ENCODE measurements around the gene IFIT3.
"Not testable (repeated sequence)": the region's sequence is repeated elsewhere in the genome, so short reads cannot be mapped to it uniquely, and the experiment has no call there.

Gene IFIT3

DNA sequence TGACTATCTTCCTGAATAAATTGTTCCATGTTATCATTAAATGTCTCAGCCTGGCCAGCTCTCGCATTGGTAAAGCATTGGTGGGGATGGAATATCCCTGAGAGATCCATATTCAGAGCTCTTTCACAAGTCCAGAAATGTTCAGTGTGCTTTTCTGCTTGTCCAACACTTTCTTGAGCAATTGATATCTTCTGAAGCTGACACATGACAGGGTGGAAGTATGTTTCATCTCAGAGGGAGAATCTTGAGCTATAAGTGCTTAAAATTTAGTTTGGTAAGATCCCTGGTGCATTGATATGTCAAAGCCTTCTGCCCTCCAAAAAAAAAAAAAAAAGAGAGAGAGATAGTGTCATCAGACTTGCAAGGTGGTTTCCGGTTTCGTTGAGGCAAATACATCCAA is 7.4 kb downstream of the IFIT3 start:
- no peak for DNase-seq (ENCODE audit: low read depth in 2 of 2)

DNA sequence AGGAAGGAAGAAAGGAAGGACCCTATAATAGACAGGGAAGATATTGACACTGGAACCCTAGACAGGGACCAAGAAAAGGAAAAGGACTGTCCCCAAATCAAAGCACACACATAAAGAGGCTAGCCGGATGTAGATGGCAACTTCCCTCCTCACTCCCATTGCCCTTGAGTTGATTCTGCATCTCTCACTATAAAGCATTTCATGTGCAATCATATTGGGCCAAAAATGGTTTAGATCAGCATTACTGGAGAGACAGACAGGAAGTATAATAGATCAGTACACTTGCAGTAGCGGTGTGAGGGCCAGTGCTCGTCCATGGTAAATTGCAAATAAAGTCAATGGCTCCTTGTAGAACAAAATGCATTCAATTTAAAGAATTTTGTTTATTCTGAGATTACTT is 8.4 kb downstream of the IFIT3 start:
- no peak for DNase-seq (ENCODE audit: low read depth in 2 of 2)

DNA sequence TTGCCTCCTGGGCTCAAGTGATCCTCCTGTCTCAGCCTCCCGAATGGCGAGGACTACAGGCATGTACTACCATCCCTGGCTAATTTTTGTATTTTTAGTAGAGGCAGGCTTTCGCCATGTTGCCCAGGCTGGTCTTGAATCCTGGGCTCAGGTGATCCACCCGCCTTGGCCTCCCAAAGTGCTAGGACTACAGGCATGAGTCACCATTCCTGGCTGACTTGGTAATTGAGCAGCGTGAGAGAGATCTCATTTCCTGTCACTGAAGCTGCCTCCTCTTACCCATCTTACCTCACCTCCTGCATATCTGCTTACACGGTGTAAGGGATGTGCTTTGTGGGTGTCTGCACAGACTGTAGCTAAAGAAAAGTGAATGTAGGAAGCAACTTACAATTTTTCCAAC is 9.7 kb downstream of the IFIT3 start:
- DNase-seq (ENCODE audit: low read depth in 2 of 2) = no peak

DNA sequence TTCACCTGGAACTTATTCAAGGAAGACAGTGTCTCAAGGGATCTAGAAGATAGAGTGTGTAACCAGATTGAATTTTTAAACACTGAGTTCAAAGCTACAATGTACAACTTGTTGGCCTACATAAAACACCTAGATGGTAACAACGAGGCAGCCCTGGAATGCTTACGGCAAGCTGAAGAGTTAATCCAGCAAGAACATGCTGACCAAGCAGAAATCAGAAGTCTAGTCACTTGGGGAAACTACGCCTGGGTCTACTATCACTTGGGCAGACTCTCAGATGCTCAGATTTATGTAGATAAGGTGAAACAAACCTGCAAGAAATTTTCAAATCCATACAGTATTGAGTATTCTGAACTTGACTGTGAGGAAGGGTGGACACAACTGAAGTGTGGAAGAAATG is 10.9 kb downstream of the IFIT3 start:
- no peak for DNase-seq (ENCODE audit: low read depth in 2 of 2)

DNA sequence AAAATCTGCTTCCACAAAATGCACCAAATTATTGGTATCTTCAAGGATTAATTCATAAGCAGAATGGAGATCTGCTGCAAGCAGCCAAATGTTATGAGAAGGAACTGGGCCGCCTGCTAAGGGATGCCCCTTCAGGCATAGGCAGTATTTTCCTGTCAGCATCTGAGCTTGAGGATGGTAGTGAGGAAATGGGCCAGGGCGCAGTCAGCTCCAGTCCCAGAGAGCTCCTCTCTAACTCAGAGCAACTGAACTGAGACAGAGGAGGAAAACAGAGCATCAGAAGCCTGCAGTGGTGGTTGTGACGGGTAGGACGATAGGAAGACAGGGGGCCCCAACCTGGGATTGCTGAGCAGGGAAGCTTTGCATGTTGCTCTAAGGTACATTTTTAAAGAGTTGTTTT is 12.1 kb downstream of the IFIT3 start:
- DNase-seq (ENCODE audit: low read depth in 2 of 2) = no peak

DNA sequence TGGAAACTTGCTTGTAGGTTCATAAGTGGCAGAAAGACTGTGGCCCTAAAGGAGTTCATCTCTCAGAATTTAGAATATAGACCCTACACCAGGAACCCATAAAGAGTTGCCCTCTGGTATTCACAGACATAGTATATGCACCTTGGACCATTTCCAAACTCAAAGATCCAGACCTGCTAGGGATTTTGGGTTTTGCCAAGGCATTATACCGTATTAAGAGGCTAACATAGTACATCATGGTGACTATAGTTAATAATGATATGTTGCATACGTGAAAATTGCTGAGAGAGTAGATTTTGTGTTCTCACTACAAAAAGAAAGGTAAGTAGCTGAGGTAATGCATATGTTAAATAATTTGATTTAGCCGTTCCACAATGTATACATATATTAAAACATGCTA is 13.9 kb downstream of the IFIT3 start:
- DNase-seq (ENCODE audit: low read depth in 2 of 2) = no peak

DNA sequence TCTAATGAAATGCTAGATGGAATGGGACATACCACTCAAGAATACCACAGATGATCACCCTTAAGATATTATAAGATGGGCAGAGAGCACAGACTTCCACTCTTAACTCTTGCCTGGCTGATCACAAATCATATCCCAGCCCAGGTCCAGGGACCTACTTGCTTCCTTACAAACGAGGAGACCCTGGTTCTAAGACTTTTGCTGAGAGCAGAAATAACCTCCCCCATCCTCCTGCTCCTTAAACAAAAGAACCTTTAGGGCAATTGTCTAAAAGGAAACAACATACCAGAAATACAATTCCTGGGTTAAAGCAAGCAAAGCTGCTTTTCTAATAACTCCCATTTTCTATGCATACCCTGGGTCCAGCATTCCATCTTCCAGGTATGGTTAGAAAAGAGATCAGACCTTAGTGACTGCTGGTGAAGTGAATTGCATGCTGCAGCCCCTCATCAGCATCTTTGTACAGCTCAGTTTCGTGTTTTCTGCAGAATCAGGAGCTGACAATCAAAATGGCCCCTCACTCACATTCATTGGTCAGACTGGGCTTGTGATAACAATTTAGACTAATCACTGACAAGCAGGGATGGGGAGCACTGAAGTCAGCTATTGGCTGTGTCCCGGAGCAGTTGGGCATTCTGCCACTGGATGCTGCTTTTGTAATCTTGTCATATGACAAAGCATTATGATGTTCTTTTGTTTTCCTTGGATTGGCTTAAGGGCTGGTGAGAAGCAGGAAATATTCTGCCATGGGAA is 14.6 kb downstream of the IFIT3 start:
- DNase-seq (ENCODE audit: low read depth in 2 of 2) = no peak

DNA sequence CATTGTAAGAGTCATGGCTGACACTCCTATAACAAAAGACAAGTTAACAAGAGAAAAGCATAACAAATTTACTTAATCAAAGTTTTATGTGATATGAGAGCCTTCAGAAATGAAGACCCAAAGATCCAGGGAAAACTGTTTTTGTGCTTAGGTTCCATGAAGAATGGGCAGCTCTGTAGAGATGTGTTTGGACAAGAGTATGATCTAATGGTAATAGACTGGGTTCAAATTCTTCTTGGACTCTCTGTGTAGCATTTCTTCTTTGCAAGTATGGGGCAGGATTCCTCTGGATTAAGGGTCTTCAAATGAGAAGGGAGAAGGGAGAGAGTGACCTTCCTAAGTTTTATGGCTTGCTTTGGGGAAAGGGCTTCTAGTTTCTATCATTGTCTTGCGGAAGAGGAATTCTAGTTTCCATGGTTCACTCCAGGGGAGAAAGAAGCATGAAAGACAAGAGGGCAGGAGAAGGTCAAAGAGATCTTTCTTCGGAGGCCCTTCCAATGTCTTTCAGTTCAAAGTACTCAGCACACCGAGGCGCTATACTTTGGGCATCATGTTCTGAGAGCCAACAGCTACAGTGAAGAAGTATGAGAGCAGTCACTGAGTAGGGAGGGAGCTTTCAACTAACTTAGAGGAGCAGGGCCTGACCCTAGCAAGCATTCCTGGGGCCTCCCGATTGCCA is 15.4 kb downstream of the IFIT3 start:
- DNase-seq (ENCODE audit: low read depth in 2 of 2) = no peak

DNA sequence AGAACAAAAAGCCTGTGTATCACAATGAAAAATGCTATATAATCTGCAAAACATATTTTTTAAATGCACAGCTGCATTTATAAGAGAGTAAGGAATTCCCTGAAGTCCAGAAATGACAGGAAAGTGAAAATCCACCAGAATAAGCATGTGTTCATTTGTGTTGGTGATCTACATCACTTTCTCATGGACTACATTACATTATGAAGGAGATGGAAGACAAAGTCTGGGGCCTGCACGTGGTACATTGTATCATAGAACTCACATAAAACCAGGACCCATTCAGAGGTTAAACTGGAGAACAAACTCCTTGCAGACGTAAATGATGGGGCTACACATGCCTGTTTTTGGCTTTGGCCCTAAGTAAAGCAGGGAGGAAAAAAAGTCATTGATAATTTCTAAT is 16.4 kb downstream of the IFIT3 start:
- no peak for DNase-seq (ENCODE audit: low read depth in 2 of 2)

DNA sequence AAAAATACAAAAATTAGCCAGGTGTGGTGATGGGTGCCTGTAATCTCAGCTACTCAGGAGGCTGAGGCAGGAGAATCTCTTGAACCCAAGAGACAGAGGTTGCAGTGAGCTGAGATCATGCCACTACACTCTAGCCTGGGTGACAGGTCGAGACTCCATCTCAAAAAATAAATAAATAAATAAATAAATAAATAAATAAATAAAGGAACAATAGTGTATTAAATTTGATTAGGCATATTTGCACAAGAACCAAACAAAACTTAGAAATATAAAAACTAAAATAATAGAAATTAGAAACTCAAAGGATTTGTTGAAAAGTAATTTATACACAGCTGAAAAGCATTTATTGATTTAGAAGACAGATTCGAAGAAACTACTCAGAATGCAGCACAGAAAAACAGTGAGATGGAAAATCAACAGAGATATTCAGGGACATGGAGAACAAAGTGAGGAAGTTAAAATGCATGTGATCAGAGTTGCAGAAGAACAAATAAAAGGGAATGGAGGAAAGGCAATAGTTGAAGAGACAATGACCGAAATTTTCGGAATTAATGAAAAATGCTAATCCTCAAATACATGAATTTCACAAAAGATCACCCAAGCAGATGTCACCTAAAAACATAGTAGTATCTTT is 17.7 kb downstream of the IFIT3 start:
- DNase-seq (ENCODE audit: low read depth in 2 of 2) = no peak

DNA sequence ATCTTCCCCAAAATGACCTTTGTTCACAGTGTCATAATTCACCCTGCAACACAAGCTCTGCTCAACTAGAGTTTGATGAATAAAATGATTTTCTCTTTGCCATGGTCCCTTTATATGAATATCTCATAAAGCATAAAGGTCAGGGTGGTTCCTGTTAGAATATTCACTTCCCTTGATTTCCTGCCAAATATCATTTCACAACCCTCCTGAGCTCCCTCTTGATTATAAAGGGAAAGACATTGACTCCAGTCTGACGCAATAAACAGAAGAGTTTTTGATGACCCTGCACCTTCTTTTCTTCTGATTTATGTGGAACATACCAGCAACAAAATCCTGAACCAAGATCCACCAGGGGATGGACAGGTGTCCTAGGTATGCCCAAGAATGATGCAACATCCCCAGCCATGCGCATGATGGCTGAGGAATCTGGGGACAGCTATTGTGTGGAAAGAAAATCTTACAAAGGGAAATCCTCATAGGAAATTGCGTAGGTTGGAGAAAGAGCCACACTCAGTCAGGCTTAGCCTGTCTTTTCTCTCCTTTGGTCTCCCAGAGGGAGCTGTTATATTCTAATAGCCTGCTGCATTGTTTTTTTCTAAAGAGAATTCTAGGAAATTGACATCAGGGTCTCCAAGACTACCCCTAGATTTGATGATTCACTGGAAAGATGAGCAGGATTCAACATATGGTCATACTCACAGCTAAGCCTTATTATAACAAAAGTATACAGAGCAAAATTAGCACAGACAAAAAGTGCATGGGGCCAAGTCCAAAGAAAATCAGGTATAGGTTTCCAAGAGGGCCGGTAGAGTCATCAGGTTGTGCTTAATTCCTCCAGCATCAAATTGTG is 18.8 kb downstream of the IFIT3 start:
- DNase-seq (ENCODE audit: low read depth in 2 of 2) = no peak

DNA sequence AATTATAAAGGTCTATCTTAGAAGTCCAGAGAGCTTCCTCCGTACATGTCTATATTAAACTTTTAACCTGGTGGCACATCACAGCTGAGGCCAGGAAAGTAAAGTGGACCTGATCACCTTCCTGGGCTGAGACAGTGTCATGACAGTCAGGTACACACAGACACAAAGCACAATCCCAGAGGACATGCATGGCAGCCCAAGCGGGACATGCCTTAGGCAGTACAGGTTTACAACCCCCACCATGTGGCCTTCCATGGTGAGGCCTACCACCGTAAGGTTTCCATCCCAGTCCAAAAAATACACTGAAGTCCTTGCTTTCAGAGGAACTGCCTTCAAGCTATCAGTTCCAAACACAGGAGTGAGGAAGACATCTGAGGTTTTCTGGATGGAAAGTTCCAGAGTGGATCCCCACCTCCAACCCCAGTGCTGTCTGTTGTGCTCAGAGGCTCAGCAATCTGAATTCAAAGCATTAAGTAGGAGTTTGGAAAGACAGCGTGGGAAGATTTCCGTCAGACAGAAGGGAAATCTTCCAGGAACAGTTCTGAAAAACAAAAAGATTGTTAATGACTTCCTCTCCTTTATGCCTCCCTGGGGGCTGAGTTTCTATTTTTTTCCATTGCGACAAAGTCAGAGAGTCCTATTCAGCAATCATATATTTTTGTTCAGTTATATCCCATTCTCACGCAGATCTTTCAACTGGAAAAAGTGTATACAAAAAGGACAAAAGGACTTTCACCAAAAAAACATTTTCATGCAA is 20.1 kb downstream of the IFIT3 start:
- DNase-seq (ENCODE audit: low read depth in 2 of 2) = no peak

DNA sequence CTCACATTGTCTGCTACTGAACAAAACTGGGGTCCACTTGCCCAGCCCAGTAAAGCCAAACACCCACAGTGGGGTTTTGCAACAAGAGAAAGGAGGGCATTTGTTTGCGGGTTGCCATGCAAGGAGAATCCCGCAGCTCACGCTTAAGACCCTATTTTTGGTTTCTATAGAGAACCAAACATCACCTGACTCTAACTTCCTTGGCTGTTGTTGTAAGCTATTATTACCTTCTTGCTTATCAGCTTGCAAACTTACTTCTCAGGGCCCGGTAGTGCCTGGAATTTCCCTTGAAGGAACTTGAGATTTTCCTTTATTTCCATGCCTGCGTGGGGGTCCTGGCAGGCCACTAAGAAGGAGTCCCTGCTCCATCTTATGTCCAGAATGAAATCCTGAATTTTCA is 20.7 kb downstream of the IFIT3 start:
- no peak for DNase-seq (ENCODE audit: low read depth in 2 of 2)

DNA sequence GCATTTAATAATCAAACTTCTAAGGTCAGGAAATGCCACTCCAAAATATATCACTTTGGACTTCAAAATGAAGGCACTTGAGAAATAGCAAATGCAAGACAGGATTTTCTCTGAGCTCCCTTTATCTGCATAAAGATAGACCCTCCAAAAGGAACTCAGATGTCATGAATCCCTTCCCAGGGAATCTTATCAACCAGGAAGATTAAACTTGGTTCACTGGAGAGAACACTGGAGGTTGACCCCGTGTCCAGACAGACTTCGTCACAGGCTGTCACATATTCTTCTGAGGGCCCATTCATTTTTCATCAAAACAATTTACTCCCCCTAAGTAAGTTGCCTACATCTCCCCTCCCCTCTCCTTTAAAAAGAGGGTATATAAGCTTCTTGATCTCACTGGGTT is 21.2 kb downstream of the IFIT3 start:
- no peak for DNase-seq (ENCODE audit: low read depth in 2 of 2)

DNA sequence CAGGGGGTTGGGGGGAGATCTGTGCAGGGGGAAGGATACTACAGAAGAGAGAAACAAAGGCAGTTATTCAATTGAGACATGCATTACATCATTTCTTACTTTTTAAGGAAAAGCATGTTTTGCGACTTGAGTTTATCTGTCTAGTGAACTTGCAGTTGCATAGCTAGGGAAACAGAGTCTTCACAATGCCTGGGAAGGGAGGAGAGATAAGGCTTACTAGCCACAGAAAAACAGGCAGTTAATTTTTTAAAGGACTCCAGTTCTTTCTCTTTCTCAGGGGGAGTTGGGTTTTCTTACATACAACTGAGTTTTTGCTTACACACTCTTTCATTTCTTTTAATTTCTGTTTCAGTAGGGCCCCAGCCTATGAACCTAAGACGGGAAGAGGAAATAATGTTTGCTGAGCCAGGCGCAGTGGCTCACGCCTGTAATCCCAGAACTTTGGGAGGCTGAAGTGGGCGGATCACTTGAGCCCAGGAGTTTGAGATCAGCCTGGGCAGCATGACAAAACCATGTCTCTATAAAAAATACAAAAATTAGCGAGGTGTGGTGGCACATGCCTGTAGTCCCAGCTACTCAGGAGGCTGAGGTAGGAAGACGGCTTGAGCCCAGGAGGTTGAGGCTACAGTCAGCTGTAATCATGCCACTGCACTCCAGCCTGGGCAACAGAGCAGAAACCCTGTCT is 23.0 kb downstream of the IFIT3 start:
- DNase-seq (ENCODE audit: low read depth in 2 of 2) = not testable (repeated sequence)

DNA sequence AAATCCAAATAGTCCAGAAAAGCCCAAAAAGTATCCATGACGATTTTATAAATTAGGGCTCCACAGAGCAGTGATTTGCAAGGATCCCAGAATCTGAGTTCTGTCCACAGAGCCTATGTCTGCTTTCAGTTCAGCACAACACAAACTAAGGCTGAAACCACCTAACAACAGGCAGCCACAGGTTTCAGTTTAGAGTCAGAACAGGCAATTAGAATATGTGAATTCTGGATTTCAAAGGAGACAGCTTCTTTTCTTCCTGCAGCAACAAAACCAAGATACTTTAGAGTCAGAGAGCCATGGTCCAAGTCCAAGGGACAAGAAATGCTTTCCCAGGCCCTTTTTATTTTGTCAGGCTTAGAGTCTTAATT is 23.6 kb downstream of the IFIT3 start:
- no peak for DNase-seq (ENCODE audit: low read depth in 2 of 2)

DNA sequence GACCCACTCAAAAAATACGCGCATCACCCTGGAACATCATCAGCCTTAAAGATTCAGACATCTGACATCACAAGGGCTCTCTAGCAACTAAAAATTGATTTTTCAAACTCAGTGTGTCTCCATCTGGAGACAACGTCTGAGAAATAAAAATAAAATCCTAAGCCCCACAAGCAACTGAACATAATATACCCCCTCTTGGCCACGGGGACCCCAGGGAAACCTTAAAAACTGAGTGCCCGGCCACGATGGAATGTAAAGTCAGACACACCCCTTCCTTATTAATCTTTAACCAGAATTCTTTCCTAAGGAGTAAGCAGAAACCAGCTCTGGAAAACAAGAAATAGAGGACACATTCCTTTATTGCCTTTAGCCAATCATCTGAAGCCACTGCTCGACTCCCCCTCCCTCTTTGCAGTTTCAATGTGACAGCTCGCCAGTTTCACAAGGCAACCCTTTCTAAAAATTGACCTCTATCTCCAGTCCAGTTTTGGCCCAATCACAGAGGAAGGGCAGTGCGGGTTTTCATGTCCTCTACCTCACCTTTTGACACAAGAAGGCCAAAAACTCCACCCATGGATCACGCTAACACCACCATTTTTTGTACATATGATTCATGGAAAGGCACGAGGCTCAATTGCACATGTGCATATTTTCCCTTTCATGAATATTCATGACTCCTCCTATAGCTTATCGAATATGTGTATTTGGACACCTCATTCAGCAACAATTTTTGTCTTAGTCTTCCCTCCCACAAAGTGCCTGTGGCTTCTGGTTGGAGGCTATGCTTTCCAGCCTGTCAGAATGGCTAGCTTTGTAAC is 24.2 kb downstream of the IFIT3 start:
- no peak for DNase-seq (ENCODE audit: low read depth in 2 of 2)

DNA sequence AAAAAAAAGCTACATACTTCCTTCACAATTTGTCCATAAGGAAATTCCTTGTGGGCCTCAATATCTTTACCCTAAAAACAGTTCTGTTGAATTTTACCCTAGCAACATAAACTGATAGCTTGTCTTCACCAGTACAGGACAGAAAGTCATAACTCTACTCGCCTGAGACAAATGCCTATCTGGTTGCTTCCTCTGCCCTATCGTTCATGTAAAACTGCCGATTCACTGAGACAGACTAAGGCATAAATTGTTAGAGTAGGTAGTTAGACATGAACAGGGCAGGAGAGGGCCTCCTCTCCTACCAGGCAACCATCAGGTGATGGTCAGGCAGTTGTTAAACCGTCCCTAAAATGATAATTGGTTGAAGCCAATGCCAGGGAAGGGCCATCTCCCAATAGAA is 25.0 kb downstream of the IFIT3 start:
- no peak for DNase-seq (ENCODE audit: low read depth in 2 of 2)

DNA sequence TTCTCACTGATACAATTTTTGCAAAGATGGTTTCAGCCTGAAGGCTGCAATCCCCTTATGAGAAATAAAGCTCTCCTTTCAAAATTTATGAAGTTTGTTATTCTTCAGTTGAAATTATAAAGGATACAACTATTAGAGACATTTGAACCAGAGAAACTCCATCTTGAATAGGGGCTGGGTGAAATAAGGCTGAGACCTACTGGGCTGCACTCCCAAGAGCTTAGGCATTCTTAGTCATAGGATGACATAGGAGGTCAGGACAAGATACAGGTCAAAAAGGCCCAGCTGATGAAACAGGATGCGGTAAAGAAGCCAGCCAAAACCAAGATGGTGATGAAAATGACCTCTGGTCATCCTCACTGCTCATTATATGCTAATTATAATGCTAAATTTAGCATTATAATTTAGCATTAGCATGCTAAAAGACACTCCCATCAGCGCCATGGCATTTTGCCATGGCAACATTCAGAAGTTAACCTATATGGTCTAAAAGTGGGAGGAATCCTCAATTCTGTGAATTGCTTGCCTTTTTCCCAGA is 27.7 kb downstream of the IFIT3 start:
- DNase-seq (ENCODE audit: low read depth in 2 of 2) = no peak

DNA sequence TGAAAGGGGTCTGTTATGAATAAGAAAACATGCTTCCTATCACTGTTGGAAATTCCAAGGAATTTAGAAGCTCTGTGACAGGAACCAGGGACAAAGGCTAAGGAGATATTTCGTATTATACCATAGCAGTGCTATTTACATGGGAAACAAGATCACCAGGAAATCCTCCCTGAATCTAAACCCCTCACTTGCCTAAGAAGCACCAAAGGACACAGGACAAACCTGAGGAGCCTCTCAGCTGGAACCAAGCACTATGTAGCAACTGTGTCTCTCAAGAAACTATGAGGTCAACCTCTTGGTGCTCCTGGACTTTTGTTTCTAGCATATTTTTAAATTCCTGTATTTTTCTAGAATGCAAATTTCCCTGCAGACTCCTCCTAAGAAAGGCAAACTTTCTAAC is 29.3 kb downstream of the IFIT3 start:
- no peak for DNase-seq (ENCODE audit: low read depth in 2 of 2)
